ENCODE results near the gene BMS1.

GRCh38 chr10:42769673-42770072 is 12.9 kb upstream of the BMS1 start:
- TF ChIP-seq CTCF (conservative IDR thresholded peaks at IDR 0.05) (no peak), ZFX (IDR thresholded peaks at IDR 0.05) (no peak)

All from C4-2B (cell line).